HG02870 (cell line): ENCODE measurements around the gene SNX27.

Experiments
- ATAC-seq: cut with Tn5 transposase; IDR thresholded peaks from one replicate; pipeline ENCODE4 v1.9.1; 2021; ENCODE audit warnings: mild to moderate bottlenecking, moderate library complexity; ENCODE audit not compliant: unreplicated experiment

The SNX27 gene

DNA sequence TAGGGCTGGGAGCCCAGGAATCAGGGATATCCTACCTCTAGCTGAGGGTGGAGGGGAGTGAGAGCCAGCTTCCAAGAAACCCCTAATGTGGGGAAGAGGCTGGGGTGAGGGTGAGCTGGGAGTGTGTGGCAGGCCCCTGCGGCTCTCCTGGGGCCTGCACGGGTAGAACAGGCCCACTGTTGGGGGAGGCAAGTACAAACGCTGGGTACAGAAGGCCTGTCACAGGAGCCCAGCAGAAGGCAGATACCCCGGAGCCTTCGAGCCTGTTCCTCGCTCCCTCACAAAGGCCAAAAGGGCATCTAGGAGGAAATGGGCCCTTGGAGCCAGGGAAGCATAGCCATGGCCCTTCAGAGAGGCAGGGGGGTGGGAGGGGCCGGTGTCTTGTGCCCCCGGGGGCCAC lies 91.1 kb downstream of the SNX27 start:
- no peak for ATAC-seq

DNA sequence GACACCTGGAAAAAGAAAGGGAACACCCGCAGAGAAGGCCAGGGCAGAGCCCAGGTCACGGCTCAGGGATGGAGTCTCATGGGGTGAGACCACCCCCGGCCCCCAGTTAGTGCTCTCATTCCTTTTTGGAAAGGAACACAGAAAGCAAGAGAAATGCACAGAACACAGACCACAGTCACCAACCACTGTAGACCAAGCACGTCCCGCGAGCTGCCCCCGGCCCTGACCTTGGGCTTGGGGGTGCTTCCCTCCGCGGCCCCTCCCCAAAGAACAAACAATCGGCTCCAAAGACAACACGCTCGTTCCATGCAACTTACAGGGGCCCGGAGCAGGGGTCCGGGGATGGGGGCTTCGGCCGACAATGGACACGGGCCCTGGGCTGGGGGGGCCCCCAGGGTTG lies 92.0 kb downstream of the SNX27 start:
- no peak for ATAC-seq

DNA sequence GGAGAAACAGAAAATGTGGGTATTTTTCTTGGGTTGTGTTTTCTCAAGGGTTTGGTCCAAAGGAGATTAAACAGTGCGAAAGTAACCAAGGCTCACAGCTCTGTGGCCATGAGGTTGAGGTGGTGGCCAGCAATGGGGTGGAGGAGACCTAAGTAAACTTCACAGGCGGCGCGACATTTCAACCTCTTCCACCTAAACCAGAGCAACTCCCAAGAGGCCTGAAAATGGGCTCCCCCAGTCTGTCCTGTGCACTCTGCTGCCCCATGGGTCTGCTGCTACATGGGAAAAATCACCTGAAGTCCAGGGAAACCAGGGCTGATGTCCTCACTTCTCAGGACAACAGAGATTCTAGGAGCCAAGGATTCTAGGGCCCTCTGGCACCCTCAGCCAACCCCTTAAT lies 92.4 kb downstream of the SNX27 start:
- ATAC-seq: no peak

DNA sequence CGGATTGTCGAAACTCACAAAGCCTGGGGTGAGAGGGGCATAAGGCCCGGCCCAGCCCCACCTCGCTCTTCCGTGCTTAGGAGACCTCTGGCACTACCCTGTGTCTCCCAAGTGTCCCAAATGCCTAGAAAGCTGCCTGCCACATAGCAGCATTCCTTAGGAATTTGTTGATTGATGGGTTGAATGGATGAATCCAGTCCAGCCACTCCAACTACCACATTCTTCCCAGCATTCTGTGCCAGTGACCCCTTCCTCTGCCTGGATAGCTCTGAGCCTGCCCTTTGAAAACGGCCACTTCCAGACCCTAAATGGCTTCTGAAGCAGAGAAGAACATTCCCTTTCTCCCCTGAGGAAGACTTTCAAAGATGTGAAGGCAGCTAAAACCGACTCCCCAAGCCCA lies 93.3 kb downstream of the SNX27 start:
- no peak for ATAC-seq

DNA sequence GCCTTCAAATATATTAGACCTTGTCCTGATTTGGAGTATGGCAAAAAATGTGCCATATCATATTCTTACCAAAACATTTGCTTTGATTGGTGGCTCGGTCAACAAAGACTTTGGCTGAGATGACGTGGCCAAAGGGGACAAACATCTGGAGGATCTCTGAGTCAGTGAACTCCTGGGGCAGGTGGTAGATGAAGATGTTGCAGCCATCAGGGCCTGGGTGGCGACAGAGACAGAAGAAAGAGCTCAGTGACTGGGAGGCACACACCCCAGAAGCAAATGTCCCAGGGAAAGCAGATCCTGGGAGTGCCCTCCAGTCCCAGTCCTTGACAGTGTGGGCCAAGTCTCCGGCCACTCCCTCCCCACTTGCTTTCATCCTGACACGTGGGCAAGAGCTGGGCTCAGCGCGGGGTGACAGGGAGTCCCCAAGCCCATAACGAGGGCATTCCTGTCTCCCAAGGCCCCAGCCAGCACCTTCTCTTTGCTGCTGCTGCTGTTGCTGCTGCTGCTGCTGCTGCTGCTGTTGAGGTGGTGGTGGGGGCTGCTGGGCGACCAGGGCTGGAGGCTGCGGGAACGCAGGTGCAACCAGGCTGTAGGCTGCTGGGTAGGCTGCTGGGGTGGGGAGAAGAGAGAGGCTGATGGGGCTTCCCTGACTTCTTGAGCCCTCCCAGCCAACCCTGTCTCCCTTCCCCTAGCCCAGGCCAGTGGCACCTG lies 94.1 kb downstream of the SNX27 start:
- no peak for ATAC-seq

DNA sequence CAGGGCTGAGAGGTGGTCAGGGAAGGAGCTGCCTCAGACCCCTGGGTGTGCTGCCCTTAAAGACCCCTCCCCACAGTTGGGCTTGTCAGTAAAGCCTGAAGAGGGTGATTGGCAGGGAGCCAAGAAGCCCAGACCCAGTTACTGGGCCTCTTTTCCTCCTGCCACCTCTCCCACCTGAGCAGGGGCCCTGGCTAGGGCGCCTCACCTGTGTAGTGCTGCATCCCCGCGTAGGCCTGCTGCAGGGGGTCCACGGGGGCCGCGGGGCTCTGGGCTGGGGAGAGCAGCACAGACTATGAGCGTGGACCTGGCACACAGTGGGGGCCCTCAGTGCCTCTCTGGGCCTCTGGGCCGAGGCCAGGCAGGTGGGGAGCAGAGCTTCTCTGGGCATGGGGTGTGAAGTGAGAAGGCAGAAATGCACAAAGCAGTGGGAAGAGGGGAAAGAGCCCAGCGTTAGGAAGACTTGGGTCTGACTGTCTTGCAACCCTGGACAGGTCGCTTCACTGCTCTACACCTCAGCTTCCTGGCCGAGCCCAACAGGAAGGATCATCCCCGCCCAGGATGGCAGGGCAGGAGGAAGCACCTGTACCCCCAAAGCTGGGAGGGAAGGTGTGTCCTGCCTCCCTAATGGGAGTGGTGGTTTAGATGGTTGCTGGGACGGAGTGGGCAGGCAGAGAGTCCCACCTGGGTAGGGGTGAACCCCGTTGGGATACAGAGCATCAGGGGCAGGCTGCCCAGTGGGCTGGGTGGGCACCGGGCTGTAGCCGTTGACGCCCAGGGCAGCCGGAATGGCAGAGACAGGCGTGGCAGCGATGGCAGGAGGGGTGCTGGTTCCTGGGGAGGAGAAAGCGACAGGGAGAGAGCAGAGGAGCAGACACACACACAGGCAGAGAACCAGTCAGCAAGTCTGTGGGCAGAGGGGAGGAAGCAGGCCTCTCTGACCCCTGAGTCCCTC lies 94.9 kb downstream of the SNX27 start:
- no peak for ATAC-seq

DNA sequence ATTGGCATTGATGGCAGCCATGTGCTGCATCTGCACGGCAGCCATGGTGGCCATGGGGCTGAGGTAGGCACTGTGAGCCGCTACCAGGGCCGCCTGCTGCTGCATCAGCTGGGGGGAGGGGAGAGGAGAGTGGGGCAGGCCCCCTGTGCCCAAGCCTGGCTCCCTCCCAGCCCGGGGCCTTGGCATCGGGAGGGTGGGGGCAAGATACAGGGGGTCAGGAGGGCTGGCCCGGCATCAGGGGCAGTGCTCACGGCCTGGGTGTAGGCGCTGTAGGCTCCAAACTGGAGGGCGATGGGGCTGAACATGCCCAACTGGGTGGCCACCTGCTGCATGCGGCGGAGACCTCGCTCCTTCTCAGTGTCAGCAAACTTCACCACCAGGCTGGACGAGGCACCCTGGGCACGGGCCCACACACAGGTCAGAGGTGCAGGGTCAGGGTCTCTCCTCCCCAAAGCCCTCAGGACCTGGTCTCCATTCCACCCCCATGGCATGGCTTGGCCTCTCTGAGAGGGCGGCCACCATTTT lies 95.8 kb downstream of the SNX27 start:
- ATAC-seq: no peak

DNA sequence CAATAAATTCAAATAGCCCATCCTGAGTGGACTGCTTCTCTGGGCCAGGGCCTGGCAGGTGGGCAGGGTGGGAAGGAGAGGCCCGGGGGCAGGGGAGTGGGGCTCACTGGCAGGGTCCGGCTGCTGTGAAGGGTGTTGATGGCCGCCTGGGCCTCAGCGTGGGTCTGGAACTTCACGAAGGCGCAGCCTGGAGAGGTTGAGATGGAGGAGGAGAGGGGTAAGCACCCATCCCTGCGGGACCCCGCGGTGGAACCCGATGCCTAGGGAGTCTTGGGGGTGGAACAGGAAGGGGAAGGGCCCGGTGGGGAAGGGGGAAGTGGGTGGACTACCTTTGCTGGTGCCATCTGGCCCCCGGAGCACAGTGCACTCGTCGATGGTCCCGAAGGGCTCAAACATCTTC lies 97.0 kb downstream of the SNX27 start:
- no peak for ATAC-seq

DNA sequence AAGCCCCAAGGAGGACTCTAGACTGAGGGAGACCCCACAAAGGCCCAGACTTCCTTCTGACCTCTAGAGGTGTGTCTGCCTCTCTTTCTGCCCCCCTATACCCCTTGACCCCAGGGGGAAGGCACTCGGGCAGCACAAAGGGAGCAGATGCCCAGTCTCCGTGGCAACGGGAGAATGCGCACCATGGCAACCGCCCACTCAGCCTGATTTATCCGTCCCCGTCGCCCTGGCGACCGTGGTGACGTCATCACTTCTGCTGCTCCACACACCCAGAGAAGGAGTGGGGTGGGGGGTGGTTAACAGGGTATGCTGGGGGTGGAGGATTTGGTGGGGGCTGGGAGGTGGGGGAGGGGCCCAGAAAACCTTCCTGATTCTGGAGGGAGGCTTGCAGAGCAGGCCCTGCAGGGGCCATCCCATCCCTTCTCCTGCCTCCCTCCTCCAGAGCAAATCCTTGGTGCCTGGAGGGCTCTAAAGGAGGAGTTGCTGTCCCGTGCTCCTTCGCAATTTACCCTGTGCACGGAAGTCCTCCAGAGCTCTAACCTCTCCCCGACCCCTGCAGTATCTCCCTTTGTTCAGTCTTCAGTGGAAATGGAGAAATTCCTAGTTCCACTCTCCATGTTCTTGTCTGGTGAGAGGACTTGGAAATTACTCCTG lies 98.5 kb downstream of the SNX27 start:
- no peak for ATAC-seq

DNA sequence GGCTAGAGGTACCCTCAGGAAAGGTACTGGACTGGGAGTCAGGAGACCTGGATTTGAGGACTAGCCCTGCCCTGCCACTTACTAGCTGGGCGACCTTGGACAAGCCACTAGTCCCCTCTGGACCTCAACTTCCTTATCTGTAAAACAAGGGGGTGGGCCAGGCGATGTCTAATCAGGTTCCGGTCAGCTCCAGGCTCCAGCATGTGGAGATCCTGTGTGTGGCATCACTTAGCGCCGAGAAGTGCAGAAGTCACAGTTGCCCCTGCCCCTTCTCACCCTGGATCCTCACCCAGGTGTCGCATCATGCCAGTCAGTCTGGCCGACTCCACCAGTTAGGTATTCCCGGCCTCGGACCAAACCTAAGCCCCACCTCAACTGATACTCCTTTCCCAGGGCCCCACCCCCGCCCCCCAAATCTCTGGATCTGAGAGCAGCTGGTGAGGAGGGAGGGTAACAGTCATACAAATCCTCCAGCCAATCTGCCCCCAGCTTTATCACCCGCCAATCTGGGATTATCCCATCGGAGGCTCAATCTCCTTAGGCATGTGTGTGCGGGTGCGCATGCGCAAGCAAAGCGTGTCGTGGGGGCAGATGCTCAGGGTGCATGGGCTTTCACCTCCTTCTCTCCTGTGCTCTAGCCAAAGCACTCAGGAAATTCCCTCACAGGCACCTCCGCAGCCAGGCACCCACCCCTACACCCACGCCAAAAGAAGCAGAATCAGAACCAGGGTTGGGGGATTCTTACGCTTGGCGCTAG lies 99.4 kb downstream of the SNX27 start:
- no peak for ATAC-seq

DNA sequence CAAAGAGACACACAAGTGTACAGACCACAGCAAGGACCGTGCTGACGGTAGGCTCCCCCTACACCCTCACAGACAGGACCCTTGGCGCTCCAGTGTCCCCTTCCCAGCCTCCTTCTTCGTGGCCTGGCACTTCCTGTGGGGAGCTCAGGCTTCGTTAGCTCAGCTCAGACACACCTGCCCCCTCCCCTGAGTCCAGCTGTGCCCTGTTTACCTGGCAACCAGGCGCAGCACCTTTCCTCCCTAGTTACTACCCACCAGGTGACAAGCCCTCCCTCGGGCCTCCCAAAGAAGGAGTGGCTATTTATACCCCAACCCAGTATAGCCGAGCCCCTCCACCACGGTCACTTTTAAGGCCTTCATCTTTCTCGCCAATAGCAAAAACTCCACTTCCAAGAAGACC lies 100.1 kb downstream of the SNX27 start:
- no peak for ATAC-seq

DNA sequence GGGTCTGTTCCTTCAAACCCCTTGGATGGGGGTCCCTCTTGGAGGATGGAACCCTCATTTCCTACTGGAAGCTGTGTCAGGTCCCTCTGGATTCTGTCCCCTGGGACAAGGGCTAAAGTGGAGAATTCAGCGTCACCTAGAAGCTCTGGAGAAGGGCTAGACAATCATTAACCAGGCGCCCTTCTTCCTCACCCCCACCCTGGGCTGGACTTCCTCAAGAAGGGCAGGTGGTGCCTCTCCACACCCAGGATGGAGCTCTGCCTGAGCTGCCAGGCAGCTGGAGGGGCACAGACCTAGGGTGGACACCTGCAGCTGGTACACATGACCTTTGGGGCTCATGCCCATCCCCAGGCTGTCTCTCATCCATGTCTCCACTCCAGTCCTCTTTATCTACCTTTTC lies 101.2 kb downstream of the SNX27 start:
- ATAC-seq: no peak

DNA sequence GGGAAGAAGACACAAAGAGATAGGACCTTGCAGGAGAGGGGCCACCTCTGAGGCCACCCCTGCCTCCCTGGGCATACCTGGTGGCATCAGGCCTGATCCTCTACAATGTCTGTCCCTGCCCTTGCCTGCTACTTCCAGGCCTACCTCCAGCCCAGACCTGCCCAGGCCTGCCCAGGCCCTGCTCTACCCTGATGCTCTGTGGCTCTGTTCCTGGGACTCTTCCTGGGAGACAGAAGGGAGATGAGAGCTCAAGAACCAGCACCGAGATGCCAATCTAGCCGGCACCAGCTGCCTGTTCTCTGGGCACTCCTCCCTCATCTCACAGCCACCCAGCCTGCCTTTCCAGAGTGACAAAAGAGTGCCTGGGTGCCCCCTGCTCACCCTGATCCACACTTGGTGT lies 102.0 kb downstream of the SNX27 start:
- ATAC-seq: no peak

DNA sequence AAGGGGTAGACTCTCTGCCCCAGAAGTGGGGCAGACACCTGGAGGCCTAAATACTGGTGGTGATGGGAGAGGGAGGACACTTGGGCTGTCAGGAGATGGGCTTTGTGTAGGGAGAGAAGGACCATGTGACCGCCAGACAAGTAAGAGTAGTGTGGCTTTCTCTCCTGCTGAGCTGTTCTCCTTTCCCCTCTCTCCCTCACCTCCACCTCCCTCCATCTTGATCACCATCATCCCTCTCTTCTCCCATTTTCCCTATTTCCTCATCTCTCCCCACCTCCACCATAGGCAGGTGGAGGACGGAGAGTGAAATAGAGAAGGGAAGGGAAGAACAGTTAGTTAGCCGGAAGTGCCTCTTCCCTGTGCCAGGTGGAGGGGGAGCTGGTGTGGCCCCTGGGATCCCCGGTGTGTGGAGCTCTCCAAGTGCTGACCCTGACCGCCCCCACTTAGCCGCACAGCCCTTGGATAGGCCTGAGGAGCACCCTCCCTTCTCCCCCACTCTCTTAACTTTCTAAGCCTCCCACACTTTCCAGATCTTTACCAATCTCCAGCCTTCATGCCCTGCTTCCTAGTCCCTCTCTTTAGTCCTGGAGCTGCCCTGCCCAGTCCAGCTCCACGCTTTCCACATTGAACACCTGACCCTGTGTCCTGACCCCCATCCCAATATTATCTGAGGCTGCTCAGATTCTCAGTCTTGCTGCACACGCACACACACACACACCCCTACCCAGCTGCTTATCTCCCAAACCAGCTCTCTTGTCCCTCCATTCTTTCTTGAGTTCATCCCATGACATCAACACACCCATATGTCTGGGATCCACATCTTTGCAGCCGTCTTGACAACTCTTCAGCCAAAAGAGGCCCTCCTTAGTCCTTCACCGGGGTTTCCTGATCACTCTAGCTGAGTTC lies 103.2 kb downstream of the SNX27 start:
- no peak for ATAC-seq

DNA sequence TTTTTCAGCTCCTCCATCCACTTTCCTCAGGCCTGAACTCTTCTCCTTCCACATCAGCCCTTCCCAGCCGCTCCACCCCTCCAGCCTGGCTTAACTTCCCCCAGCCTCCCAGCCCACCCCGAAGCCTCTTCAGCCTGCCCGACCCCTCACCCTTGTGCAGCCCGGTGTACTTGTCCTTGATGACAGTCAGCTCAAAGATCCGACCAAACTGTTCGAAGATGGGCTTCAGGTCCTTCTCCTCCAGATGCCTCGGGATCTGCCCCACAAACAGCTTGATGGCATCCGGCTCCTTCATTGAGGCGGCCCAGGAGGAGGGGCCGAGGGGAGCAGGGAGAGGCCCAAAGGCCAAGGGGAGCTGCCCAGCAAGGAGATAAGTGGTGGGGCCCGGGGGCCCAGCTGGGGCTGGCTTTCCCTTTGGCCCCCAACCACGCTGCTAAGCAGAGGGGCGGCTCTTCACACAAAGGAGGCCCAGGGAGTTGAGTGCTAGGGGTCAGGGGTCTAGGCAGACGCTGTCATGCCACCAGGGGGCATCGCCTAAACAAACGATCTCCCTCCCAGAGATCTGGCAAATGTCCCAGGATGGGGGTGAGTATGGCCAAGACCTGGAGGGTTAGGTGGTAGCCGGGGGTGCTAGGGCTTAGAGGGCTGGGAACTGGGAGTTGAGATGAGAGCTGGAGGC lies 104.0 kb downstream of the SNX27 start:
- no peak for ATAC-seq

DNA sequence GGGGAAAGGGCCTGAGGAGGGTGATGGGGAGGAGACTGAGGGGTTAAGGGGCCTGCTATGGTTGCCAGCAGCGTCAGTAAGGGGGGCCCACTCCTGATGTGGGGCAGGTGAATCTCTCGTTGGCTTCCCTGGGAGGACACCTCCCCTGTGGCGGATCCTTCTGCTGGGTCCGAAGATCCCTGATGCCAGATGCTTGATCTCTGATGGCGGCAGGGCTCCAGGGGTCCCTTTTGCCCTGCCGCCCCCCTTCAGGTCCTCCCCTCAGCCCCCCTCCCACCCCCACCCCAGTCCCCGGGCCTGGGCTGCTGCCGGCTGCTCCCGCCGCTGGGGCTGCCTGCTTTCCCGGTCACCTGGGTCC lies 104.5 kb downstream of the SNX27 start:
- no peak for ATAC-seq

DNA sequence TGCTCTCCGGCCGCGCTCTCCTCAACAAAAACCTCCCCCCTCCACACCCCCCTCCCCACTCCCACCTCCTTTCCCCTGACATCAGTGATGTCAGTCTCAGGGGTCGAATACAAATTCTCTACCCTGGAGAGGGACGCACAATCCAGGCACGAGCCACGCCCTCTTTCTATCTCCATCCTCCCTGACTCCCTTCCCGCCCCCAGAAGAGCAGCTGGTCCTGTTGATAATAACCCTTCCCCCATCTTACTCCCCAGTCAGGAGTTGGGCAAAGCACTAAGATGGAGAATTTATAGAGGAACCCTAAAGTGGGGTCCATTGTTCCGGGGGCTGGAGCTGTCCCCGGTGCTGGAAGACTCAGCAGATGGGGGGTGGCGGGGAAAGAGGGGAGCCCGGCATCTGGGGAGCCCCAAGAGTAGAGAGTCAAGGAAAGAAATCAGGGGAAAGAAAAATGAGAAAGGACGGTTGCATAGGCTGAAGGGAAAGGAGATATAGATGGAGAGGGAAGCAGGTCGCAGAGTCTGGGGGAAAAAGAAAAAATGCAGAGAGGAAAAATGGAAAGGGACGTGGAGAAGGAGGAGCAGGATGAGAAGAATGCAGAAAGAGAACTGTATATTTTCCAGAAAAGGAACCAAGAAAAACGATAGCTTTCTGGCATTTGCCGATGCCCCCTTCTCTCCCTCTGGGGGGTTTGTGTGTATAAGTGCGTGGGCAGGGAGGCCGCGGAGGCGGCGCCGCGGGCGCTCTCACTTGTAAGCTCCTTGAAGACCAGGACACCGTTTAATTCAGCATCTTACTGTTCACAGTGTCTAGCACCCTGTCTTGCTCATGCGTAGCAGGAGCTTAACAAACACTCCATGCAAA lies 105.2 kb downstream of the SNX27 start, which contains the start of gene CELF3:
CELF3 (minus strand) TSS at position 33 of the 861 bp plus-strand sequence. CDS start 783 bp downstream, outside the sequence.
- ATAC-seq: no peak

DNA sequence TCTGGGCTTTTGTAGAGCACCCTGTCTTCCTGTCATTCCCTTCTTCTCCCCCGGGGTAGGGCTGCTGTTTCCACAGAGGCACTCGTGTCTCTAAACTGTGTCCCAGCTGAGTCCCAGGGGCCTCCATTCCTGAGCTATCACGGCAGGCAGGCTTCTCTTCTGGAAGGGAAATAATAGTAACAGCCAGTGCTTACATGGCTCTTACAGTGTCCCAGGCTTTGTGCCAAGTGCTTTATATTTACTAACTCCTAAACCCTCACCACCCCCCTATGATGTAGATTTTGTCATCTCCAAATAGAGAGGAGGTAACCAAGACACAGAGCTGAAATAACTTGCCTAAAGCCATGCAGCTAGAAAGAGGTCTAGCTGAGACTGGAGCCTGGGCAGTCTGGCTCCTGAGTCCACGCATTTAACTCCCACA lies 106.2 kb downstream of the SNX27 start:
- ATAC-seq: no peak
